SK-N-MC (cell line): Measurements from ENCODE around the gene AUTS2.
A peak's percentile ranks its signal among the peaks of the same experiment; 100 is the strongest.

Experiments used
- DNase-seq: peaks from one replicate; pipeline ENCODE4 v3.0.0-alpha.2; 2011; ENCODE audit warnings: low read depth, low spot score
- H3K27ac ChIP-seq: fragments of 200-600 bp; sonication (generic); 2 replicates; pipeline ENCODE4 v1.5.1; 2016; ENCODE audit warnings: mixed run types
- H3K36me3 ChIP-seq: fragments of 200-600 bp; sonication (generic); 2 replicates; pipeline ENCODE4 v1.6.1; 2017; ENCODE audit warnings: antibody characterized with exemption, low read length, mixed read lengths; ENCODE audit not compliant: insufficient read depth
- H3K4me3 ChIP-seq: fragments of 200-600 bp; sonication (generic); 2 replicates; pipeline ENCODE4 v1.5.1; 2016
- H3K9ac ChIP-seq: fragments of 200-600 bp; sonication (generic); 2 replicates; pipeline ENCODE4 v1.8.0; 2017; ENCODE audit warnings: mixed run types, mixed read lengths; ENCODE audit not compliant: insufficient read length
- H3K9me3 ChIP-seq: fragments of 200-600 bp; sonication (generic); 2 replicates; pipeline ENCODE4 v1.6.1; 2017; ENCODE audit warnings: low read depth, mild to moderate bottlenecking, antibody characterized with exemption, low read length, moderate library complexity, mixed read lengths
- EZH2 ChIP-seq: fragments of 200-600 bp; sonication (generic); IDR thresholded peaks from one replicate; pipeline ENCODE4 v1.6.1; 2017; ENCODE audit warnings: antibody characterized with exemption
- FOXP2 ChIP-seq: optimal IDR thresholded peaks from 2 replicates; pipeline ENCODE3; 2011; ENCODE audit warnings: mild to moderate bottlenecking, moderate library complexity; ENCODE audit not compliant: insufficient read depth; ENCODE audit errors: extremely low read length, control extremely low read depth
- POLR2AphosphoS5 ChIP-seq: IDR thresholded peaks from 2 replicates; pipeline ENCODE4 v1.6.1; 2012; ENCODE audit warnings: mild to moderate bottlenecking, low read depth, low read length, borderline replicate concordance

Gene AUTS2

DNA sequence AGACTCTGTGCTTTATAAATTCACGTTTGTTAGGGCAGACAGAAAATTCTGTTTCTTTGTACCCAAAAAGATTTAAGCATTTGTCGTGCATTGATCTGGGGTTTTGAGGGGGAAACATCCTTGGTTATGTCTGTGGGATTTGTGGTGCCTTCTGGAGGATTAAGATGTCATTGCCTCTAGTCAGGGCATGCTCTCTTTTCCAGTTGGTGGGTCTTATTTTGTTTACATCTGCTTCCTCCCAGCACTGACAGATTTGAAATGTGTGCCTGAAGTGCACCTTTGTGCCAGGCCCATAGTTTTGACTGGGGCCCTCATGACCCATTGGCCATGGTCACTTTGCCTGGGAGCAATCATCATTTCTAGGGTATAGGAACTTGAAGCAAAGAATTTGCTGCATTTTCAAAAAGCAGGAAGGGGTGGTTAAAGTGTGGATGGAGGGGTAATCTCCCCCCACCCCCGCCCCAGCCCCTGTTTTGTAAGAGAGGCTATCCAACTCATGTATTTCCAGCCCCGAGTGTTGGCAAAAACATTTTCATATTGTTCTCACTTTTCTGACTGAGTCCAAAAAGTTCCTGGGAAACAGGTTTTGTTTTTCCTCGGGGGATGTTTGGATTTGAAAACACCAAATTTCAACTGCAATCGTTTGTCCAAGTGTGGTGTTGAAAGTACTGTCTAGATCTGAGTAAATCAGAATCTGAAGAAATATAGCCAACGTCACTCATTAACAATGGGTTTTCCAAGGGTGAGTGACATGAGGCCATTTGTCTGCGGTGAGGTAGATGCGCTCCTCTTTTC is 1145.5 kb downstream of the AUTS2 start:
- Histone ChIP-seq H3K9me3 (no peaks in the 10 kb centered on the region), H3K4me3 (no peak overlapping the region), H3K36me3 (no peaks in the 10 kb centered on the region), H3K27ac (no peak overlapping the region), H3K9ac (no peak overlapping the region)
- no peak for DNase-seq
- TF ChIP-seq FOXP2 (no peak), EZH2 (no peak), POLR2AphosphoS5 (no peak)

DNA sequence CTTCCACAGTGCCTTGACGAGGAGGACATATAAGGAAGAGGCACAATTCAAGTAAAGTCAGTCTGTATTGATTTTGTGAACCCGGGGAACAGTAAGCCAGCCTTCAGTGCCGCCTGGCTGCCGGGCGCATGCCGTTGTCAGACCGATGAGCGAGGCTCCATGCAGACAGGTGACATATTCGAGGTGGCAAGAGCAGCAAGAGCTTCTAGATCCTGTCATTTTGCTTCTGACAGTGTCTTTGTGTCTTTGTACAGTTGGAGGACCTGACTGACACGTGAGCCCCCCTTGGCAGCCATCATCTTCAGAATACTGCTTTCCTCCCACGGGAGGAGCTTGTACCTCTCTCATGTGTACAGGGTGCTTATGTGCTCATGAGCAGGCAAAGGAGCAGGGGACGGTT is 1146.2 kb downstream of the AUTS2 start:
- no peak for TF ChIP-seq EZH2
- no peak for TF ChIP-seq POLR2AphosphoS5
- no peak for TF ChIP-seq FOXP2
- DNase-seq = no peak
- Histone ChIP-seq H3K4me3 (no peak overlapping the region), H3K36me3 (no peaks in the 10 kb centered on the region), H3K9ac (no peak overlapping the region), H3K27ac (no peak overlapping the region), H3K9me3 (no peaks in the 10 kb centered on the region)

DNA sequence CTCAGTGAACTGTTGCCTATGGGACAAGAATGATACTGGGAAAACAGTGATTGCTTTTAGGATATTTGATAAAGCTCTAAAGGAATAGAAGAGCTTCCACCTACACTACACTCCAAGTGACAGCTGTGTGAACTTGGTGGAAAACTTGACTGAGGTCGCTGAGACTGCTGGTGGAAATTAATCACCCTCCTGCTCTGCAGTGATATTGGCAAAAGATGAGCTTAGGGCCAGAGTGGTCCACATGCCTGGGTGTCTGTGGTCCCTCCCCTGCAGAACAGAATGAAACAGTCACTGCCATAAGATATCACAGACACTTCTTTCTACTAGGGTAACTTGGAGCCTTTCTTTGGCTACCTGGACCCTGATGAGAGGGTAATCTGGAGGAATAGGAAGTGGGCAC is 1151.6 kb downstream of the AUTS2 start:
- TF ChIP-seq FOXP2 (no peak), POLR2AphosphoS5 (no peak), EZH2 (no peak)
- Histone ChIP-seq H3K4me3 (no peak overlapping the region), H3K36me3 (no peaks in the 10 kb centered on the region), H3K9me3 (no peaks in the 10 kb centered on the region), H3K27ac (no peak overlapping the region), H3K9ac (no peak overlapping the region)
- no peak for DNase-seq

DNA sequence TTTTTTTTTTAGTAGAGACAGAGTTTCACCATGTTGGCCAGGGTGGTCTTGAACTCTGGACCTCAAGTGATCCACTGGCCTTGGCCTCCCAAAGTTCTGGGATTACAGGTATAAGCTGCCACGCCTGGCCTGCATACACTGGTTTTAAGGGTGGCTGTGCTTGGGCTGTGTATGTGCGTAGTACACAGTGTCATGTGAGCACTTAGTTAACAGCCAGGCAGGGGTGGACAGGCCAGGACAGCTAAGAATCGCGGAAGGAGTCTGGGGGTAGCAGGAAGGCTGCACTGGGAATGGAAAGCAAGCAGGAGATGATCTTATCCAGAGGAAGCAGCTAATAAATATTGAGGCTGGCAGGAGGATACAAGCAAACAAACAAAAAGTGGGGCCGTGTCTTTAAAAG is 1153.6 kb downstream of the AUTS2 start:
- H3K27ac ChIP-seq = no peak overlapping the region
- no peak overlapping the region for H3K4me3 ChIP-seq
- H3K9ac ChIP-seq = no peak overlapping the region
- no peaks in the 10 kb centered on the region for H3K9me3 ChIP-seq
- no peak for TF ChIP-seq POLR2AphosphoS5
- TF ChIP-seq FOXP2 = no peak
- no peak for TF ChIP-seq EZH2
- no peak for DNase-seq
- H3K36me3 ChIP-seq = no peaks in the 10 kb centered on the region

DNA sequence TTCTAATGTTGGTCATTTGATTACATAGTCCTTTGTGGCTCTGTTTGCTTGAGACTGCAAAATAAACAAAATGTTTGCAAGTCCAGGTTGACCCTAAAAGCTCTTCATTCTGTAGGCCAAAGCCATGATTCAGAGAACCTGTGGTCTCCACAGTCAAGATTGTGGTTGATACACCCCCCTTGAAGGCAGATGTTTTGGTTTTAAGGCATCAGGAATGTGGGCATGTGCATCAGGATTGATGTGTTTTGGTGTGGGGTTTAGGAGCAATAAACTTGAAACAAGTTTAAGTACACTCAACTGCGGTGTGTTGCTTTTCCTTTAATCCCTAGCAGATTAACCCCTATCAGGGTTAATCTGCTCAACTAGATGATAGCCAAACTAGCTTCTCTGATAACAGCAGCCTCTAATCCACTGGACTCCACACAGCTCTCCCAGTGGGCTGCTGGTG is 1154.5 kb downstream of the AUTS2 start:
- no peak for TF ChIP-seq FOXP2
- TF ChIP-seq EZH2 = no peak
- TF ChIP-seq POLR2AphosphoS5 = no peak
- Histone ChIP-seq H3K9me3 (no peaks in the 10 kb centered on the region), H3K27ac (no peak overlapping the region), H3K36me3 (no peaks in the 10 kb centered on the region), H3K4me3 (no peak overlapping the region), H3K9ac (no peak overlapping the region)
- DNase-seq = no peak

DNA sequence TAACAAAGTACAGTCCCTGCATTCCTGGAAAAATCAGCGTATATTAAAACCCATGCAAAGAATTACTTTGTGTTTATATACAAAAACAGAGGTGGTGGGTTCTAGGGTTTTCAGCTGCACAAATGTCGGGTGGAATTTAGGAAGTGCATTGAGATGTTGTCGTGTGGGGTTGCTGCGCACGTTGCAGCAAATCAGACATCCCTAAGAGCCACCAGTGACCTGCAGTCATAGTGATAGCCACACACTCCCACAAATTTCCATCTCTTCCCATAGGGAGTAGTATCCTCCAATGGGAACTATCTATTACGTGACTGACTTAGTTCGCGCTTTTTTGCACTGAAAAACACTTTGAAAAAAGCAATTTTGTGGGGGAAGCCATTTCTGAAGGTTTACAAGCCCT is 1158.5 kb downstream of the AUTS2 start:
- TF ChIP-seq EZH2 = no peak
- TF ChIP-seq FOXP2 = no peak
- TF ChIP-seq POLR2AphosphoS5 = no peak
- no peaks in the 10 kb centered on the region; the same call in 1 of the 2 replicates for H3K36me3 ChIP-seq
- DNase-seq = no peak
- no peak overlapping the region for H3K4me3 ChIP-seq
- H3K9ac ChIP-seq = no peak overlapping the region
- no peaks in the 10 kb centered on the region for H3K9me3 ChIP-seq
- H3K27ac ChIP-seq = no peak overlapping the region

DNA sequence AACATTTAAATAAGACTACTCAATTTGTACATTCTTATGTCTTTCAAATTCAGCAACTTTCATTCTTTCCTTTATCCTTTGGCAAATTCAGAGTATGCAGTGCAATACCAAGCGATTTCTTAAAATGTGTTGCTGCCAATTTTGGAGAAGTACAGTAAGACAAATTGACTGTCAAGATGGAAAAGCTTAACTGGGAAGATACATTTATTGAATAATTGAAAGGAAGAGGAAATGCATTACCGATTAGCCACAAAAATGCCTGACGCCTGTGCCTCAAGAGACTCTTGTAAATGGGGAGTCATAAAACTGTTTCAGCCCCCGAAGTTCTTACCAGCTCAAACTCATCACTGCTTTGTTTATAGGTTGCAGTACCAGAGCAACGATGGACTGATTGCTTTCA is 1160.4 kb downstream of the AUTS2 start:
- Histone ChIP-seq H3K4me3 (peak overlapping the region; percentile 5; the same call in 1 of the 2 replicates), H3K9me3 (no peaks in the 10 kb centered on the region), H3K9ac (no peak overlapping the region), H3K27ac (peak overlapping the region; percentile 48; the same call in 1 of the 2 replicates), H3K36me3 (no peaks in the 10 kb centered on the region; the same call in 1 of the 2 replicates)
- TF ChIP-seq FOXP2 (no peak), EZH2 (no peak), POLR2AphosphoS5 (no peak)
- no peak for DNase-seq

DNA sequence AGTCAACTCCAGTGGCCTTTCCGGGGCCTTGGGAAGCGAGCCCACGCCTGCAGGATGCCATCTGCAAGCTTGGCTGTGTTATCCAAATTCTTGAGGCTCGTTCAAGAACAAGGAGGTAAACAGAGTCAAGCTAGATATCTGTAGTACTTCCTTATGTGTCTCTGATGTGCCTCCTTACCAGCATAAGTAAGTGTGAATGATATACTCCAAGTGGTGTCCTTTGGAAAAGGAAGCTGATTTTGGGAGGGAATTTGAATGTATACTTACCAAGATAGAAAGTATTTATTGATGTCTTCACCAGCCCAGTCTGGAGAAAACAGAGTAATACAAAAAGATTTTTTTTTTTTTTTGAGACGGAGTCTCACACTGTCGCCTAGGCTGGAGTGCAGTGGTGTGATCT is 1161.4 kb downstream of the AUTS2 start:
- no peak for DNase-seq
- H3K9me3 ChIP-seq = no peaks in the 10 kb centered on the region
- TF ChIP-seq EZH2 = no peak
- TF ChIP-seq FOXP2 = no peak
- TF ChIP-seq POLR2AphosphoS5 = no peak
- no peak overlapping the region for H3K4me3 ChIP-seq
- no peak overlapping the region for H3K27ac ChIP-seq
- no peak overlapping the region for H3K9ac ChIP-seq
- H3K36me3 ChIP-seq = peaks cover under 1% of the 10 kb centered on the region; the same call in 1 of the 2 replicates
